ENCODE measurements around the gene EDNRA.

The EDNRA gene

GRCh38 chr4:147515220-147515936 lies 34.5 kb downstream of the EDNRA start:
- Mint-ChIP-seq H3K4me1 (ENCODE audit: low read depth) (no peaks in the 10 kb centered on the region), H3K36me3 (ENCODE audit: low read depth) (no peaks in the 10 kb centered on the region), H3K27me3 (ENCODE audit: low read depth) (peaks cover 6% of the 10 kb centered on the region), H3K9me3 (no peaks in the 10 kb centered on the region), H3K27ac (no peak overlapping the region), H3K4me3 (no peak overlapping the region)
- no peak for DNase-seq (ENCODE audit: low spot score)

- Mint-ChIP-seq H3K4me3 (no peak overlapping the region), H3K27me3 (ENCODE audit: low read depth) (peaks cover 6% of the 10 kb centered on the region), H3K9me3 (no peaks in the 10 kb centered on the region), H3K36me3 (ENCODE audit: low read depth) (no peaks in the 10 kb centered on the region), H3K27ac (no peak overlapping the region), H3K4me1 (ENCODE audit: low read depth) (no peaks in the 10 kb centered on the region)
- no peak for DNase-seq (ENCODE audit: low spot score)
These were observed 35.2 kb downstream of the EDNRA start for GRCh38 chr4:147516133-147516532.

- Mint-ChIP-seq H3K4me1 (ENCODE audit: low read depth) (no peaks in the 10 kb centered on the region), H3K27ac (no peak overlapping the region), H3K27me3 (ENCODE audit: low read depth) (peaks cover 3% of the 10 kb centered on the region), H3K4me3 (no peak overlapping the region), H3K9me3 (no peaks in the 10 kb centered on the region), H3K36me3 (ENCODE audit: low read depth) (no peaks in the 10 kb centered on the region)
- no peak for DNase-seq (ENCODE audit: low spot score)
These were observed 37.2 kb downstream of the EDNRA start for GRCh38 chr4:147518086-147518485.

- Mint-ChIP-seq H3K9me3 (no peaks in the 10 kb centered on the region), H3K36me3 (ENCODE audit: low read depth) (no peaks in the 10 kb centered on the region), H3K4me3 (no peak overlapping the region), H3K27ac (no peak overlapping the region), H3K27me3 (ENCODE audit: low read depth) (peaks cover 3% of the 10 kb centered on the region), H3K4me1 (ENCODE audit: low read depth) (no peaks in the 10 kb centered on the region)
- DNase-seq (ENCODE audit: low spot score), result peak; percentile 8
These were observed 38.2 kb downstream of the EDNRA start for GRCh38 chr4:147518846-147519767.

GRCh38 chr4:147524601-147525000 lies 43.7 kb downstream of the EDNRA start:
- H3K27me3 Mint-ChIP-seq (ENCODE audit: low read depth), result peaks cover 3% of the 10 kb centered on the region
- no peak for DNase-seq (ENCODE audit: low spot score)
- H3K4me3 Mint-ChIP-seq, result no peak overlapping the region
- H3K36me3 Mint-ChIP-seq (ENCODE audit: low read depth), result no peaks in the 10 kb centered on the region
- H3K9me3 Mint-ChIP-seq, result no peaks in the 10 kb centered on the region
- H3K27ac Mint-ChIP-seq, result no peak overlapping the region
- no peaks in the 10 kb centered on the region for H3K4me1 Mint-ChIP-seq (ENCODE audit: low read depth)

- Mint-ChIP-seq H3K27me3 (ENCODE audit: low read depth) (peaks cover 3% of the 10 kb centered on the region), H3K36me3 (ENCODE audit: low read depth) (no peaks in the 10 kb centered on the region), H3K4me3 (no peak overlapping the region), H3K9me3 (no peaks in the 10 kb centered on the region), H3K27ac (no peak overlapping the region), H3K4me1 (ENCODE audit: low read depth) (no peaks in the 10 kb centered on the region)
- no peak for DNase-seq (ENCODE audit: low spot score)
These were observed 44.8 kb downstream of the EDNRA start for GRCh38 chr4:147525494-147526271.

- Mint-ChIP-seq H3K36me3 (ENCODE audit: low read depth) (no peaks in the 10 kb centered on the region), H3K4me3 (no peak overlapping the region), H3K27ac (no peak overlapping the region), H3K27me3 (ENCODE audit: low read depth) (peaks cover 3% of the 10 kb centered on the region), H3K9me3 (no peaks in the 10 kb centered on the region), H3K4me1 (ENCODE audit: low read depth) (no peaks in the 10 kb centered on the region)
- DNase-seq (ENCODE audit: low spot score), result no peak
These were observed 45.4 kb downstream of the EDNRA start for GRCh38 chr4:147526272-147526654.

- H3K4me3 Mint-ChIP-seq, result no peak overlapping the region
- no peaks in the 10 kb centered on the region for H3K36me3 Mint-ChIP-seq (ENCODE audit: low read depth)
- H3K9me3 Mint-ChIP-seq, result no peaks in the 10 kb centered on the region
- DNase-seq (ENCODE audit: low spot score), result no peak
- no peaks in the 10 kb centered on the region for H3K4me1 Mint-ChIP-seq (ENCODE audit: low read depth)
- H3K27ac Mint-ChIP-seq, result no peak overlapping the region
- peaks cover 3% of the 10 kb centered on the region for H3K27me3 Mint-ChIP-seq (ENCODE audit: low read depth)
These were observed 47.2 kb downstream of the EDNRA start for GRCh38 chr4:147528054-147528453.

GRCh38 chr4:147530134-147530533 lies 49.2 kb downstream of the EDNRA start:
- Mint-ChIP-seq H3K9me3 (no peaks in the 10 kb centered on the region), H3K36me3 (ENCODE audit: low read depth) (no peaks in the 10 kb centered on the region), H3K27me3 (ENCODE audit: low read depth) (peaks cover 7% of the 10 kb centered on the region), H3K4me3 (no peak overlapping the region), H3K4me1 (ENCODE audit: low read depth) (no peaks in the 10 kb centered on the region), H3K27ac (no peak overlapping the region)
- no peak for DNase-seq (ENCODE audit: low spot score)

GRCh38 chr4:147530723-147531122 lies 49.8 kb downstream of the EDNRA start:
- H3K9me3 Mint-ChIP-seq, result no peaks in the 10 kb centered on the region
- H3K36me3 Mint-ChIP-seq (ENCODE audit: low read depth), result no peaks in the 10 kb centered on the region
- H3K4me3 Mint-ChIP-seq, result no peak overlapping the region
- H3K27ac Mint-ChIP-seq, result no peak overlapping the region
- H3K4me1 Mint-ChIP-seq (ENCODE audit: low read depth), result no peaks in the 10 kb centered on the region
- no peak for DNase-seq (ENCODE audit: low spot score)
- H3K27me3 Mint-ChIP-seq (ENCODE audit: low read depth), result peaks cover 8% of the 10 kb centered on the region

GRCh38 chr4:147532896-147533295 lies 52.0 kb downstream of the EDNRA start:
- Mint-ChIP-seq H3K36me3 (ENCODE audit: low read depth) (no peaks in the 10 kb centered on the region), H3K27ac (no peak overlapping the region), H3K4me3 (no peak overlapping the region), H3K4me1 (ENCODE audit: low read depth) (no peaks in the 10 kb centered on the region), H3K27me3 (ENCODE audit: low read depth) (peaks cover 8% of the 10 kb centered on the region), H3K9me3 (no peaks in the 10 kb centered on the region)
- DNase-seq (ENCODE audit: low spot score), result no peak

- Mint-ChIP-seq H3K36me3 (ENCODE audit: low read depth) (no peaks in the 10 kb centered on the region), H3K4me1 (ENCODE audit: low read depth) (no peaks in the 10 kb centered on the region), H3K27ac (no peak overlapping the region), H3K9me3 (no peaks in the 10 kb centered on the region), H3K27me3 (ENCODE audit: low read depth) (peaks cover 8% of the 10 kb centered on the region), H3K4me3 (no peak overlapping the region)
- DNase-seq (ENCODE audit: low spot score), result no peak
These were observed 52.4 kb downstream of the EDNRA start for GRCh38 chr4:147533331-147533730.

GRCh38 chr4:147535124-147535523 lies 54.2 kb downstream of the EDNRA start:
- Mint-ChIP-seq H3K4me1 (ENCODE audit: low read depth) (no peaks in the 10 kb centered on the region), H3K4me3 (no peak overlapping the region), H3K9me3 (no peaks in the 10 kb centered on the region), H3K27ac (no peak overlapping the region), H3K27me3 (ENCODE audit: low read depth) (peaks cover 12% of the 10 kb centered on the region), H3K36me3 (ENCODE audit: low read depth) (no peaks in the 10 kb centered on the region)
- DNase-seq (ENCODE audit: low spot score), result no peak

GRCh38 chr4:147538711-147539110 lies 57.8 kb downstream of the EDNRA start:
- H3K9me3 Mint-ChIP-seq, result no peaks in the 10 kb centered on the region

More at GRCh38 chr4:147538711-147539110, 57.8 kb downstream of the EDNRA start:
- Mint-ChIP-seq H3K36me3 (ENCODE audit: low read depth) (no peaks in the 10 kb centered on the region), H3K4me1 (ENCODE audit: low read depth) (no peaks in the 10 kb centered on the region), H3K27me3 (ENCODE audit: low read depth) (peaks cover 15% of the 10 kb centered on the region), H3K27ac (no peak overlapping the region), H3K4me3 (no peak overlapping the region)
- DNase-seq (ENCODE audit: low spot score), result no peak

Data from T-helper 2 cell treated with Interferon-gamma antibody and Interleukin-4, amounts not matched to agents 5 μg/mL and 100 μg/mL, for 36 hours (primary cell).